GM18867 (cell line): ENCODE data around the gene RND3.

Experiments used
- ATAC-seq: cut with Tn5 transposase; IDR thresholded peaks from one replicate; pipeline ENCODE4 v1.9.1; 2021; ENCODE audit warnings: mild to moderate bottlenecking, moderate library complexity; ENCODE audit not compliant: unreplicated experiment

RND3 gene, protein sequence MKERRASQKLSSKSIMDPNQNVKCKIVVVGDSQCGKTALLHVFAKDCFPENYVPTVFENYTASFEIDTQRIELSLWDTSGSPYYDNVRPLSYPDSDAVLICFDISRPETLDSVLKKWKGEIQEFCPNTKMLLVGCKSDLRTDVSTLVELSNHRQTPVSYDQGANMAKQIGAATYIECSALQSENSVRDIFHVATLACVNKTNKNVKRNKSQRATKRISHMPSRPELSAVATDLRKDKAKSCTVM

DNA sequence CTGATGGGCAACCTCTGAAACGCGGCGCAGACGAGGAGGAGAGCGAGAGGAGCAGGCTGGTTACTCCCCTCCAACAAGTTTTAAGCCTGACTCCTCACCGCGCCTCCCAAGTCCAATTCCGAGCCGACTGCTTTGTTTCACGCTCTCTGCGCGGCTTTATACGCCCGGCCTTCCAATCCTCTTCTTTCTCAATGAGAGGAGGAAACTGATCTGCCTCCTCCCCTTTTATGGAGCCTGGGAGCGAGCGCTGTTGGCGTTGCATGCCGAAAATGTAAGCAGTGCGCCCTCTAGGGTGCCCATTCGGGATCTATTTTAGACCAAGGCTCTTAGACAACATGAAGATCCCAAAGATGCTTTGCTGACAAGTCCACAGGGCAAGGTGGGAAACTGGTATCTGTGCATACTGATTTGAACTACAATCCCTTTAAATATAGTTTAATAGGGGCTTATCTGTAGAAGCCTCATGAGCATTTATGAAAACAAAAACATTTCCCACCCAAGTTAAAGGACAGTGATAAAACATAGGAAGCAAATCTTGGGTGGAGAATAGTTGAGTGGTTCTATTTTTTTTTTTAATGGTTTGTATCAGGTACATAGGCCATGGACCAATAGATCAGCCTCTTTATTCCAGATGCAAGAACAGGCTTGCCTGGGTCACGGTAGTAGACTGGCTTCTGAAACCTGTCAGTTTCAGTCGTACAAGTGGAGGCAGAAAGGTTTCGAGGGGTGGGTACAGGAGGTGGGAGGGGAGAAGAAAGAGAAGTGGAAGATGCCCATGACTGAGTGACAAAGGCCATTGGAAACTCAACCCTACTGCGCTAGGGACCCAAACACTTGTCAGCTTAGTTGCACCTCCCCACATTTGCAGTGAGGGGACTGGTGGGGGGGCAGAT is at the start of gene RND3:
Gene RND3, minus strand, starts transcription at position 131 of the 893 bp plus-strand sequence. CDS start 250 bp downstream, outside the sequence.
- ATAC-seq = peak; percentile 69

DNA sequence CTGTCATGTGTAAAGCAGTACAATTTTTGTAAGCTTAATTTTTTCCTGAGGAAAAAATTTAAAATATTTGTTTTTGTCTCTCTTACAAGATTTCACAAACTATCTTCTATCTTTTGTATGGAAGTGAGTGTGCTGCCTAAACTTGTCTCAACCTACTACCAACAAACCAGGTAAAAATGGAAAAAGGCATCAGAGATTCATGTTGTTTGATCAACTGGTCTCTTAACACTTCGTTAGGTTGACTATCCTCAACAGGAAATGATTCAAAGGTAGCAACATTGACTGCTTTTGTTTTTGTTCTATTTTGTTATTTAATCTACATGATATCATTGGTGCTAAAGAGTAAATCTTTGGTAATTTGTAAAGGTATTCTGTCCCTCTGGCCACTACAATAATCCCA is 47.7 kb upstream of the RND3 start:
- ATAC-seq = no peak

DNA sequence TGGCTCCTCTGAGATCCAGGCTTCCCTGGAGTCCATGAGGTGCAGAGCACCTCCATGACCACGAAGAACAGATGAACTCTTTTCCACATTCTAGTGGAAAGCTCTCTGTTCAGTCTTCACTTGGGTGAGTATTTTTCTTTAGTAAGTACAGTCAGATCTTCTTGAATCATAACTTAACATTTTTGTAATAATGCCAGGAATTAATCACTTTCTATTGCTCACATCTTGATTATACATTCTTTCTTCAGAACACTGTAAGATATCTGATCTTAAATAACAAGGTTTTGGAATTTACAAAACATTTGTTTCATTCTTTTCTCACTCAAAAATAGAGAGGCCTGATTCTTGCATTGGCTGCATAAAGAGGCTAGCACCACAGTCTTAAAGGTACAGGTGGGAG is 45.4 kb upstream of the RND3 start:
- ATAC-seq = no peak

DNA sequence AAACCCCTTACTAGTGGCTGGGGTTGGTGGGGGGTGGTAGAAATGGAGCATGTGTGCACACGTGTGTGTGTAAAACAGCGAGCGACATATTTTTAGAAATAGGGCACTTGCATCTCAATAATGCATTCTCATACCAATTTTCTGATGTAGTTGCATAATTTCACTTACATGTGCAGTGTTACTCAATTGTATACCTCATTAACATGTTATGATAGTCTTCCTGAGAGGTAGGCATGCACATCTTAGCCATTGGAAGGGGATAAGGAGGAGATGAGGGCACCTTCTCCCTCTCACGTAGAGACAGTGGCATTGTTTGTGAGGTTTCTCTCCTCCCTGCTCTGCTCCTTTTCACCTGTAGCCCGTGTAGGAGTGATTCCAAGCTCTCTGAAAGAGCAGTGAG is 44.6 kb upstream of the RND3 start:
- ATAC-seq = no peak

DNA sequence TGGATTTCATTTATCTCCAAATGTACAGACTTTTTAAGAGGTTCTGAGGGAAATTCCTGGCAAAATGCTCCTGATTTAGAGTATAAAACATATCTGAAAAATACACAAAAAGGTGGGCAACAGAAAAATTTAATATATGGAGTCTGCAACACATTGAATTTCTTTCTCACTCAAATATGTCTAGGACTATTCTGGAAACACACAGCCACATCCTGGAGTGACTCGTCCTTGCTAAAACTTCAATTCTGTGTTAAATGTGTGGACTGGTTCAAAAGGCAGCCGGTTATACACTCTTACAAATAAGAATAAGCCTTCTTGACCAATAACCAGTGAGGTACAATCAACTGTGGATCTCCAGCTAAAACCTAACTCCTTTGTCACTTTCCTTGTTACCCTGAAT is 44.1 kb upstream of the RND3 start:
- no peak for ATAC-seq

DNA sequence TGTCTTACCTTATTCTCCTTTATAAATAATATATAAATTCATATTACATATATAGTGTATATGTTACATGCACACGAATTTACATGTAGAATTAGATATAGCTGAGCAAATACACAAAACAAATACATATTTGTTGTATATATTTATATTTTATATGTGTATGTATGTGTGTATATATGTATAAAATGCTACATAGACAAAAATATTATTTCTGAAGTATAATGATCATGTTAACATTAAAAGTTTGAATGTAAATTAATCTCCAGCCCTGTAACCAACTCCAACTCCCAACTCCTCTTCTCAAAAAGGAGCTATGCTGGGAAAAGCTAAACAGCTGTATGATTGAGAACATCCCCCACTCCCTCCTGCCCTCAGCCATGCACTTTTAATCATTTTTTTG is 42.7 kb upstream of the RND3 start:
- no peak for ATAC-seq

DNA sequence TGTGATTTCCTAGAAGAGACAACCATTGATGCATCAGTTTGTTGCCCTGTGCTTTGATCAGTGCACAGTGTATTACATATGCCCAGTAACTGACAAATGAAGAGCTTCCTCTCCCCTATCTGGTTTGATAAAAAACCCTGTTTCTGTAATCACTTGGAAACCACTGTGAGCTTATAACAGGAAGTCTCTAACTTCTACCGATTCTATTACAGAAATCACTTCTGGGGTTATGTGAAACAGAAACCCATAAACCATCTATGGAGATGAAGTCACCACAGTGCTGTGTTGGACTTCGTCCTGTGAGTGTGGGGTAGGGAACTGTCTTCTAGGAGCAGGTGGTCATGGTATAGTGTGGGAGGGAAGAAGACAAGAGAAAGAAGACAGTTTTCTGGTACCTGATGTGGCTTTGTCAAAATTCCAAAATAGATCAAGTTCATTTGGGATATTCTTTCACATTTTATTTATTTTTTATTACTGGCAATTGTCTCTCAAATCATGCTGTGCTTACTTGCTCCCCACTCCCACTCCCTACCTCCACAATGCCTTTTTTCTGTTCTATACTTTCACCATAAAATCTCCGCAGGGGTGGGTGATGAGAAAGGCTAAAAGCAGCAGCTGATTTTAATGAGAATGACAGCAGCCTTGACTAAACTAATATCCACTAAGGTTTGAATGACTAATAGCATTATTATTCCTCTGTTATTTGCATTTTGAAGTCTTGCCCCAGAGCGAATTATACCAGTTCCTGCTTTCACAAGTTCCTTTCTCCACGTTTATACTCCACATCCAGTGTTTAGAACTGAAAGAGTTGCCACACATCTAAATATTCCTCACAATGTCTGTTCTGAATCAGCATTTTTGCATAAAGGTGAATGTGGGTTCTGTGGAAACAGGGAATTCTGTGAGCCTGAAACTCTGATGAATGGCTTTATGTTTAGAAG is 41.7 kb upstream of the RND3 start:
- ATAC-seq = peak; percentile 99

DNA sequence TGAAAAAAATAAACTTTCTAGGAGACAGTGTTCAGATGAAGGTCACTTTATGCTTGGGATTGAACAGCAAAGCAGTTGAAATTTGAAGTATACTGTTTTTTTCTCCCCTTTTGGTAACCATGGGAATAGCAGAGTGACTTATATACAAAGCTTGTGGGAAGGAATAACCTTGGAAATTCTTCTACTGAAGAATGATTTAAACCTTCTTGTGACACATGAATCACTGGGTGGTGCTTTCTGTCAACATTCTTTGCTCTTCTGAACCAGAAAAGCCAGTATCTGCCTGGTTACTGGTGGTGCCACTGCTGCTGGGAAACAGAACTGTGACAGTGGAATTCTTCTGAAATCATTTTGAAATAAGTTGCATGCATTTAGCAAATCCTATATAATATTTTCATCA is 39.4 kb upstream of the RND3 start:
- no peak for ATAC-seq

DNA sequence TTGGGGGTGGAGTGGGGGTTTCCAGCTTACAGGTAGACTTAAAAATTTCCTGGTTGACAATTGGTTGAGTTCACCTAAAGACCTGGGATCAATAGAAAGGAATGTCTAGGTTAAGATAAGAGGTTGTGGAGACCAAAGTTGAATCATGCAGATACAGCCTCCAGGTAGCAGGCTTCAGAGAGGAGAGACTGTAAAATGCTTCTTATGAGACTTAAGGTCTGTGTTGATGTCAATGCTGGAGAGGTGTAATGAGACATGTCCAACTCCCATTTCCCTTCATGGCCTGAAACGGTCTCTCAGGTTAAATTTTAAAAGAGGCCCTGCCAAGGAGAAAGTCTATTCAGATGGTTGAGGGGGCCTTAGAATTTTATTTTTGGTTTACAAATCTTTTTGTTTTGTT is 38.5 kb upstream of the RND3 start:
- no peak for ATAC-seq

DNA sequence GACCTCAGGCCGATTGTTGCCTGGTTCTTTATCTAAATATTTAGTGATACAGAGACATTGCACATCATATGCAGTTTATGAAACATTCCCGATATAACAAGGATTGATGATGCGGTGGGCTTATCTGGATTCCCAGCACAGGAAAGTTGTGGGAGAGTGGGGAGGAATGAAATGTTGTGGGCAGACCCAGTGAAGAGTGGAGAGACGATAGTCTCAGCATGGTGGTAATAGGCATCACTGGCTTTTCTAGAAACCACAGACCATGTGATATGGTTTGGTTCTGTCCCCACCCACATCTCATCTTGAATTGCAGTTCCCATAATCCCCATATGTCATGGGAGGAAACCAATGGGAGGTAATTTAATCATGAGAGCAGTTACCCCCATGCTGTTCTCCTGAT is 34.8 kb upstream of the RND3 start:
- no peak for ATAC-seq

DNA sequence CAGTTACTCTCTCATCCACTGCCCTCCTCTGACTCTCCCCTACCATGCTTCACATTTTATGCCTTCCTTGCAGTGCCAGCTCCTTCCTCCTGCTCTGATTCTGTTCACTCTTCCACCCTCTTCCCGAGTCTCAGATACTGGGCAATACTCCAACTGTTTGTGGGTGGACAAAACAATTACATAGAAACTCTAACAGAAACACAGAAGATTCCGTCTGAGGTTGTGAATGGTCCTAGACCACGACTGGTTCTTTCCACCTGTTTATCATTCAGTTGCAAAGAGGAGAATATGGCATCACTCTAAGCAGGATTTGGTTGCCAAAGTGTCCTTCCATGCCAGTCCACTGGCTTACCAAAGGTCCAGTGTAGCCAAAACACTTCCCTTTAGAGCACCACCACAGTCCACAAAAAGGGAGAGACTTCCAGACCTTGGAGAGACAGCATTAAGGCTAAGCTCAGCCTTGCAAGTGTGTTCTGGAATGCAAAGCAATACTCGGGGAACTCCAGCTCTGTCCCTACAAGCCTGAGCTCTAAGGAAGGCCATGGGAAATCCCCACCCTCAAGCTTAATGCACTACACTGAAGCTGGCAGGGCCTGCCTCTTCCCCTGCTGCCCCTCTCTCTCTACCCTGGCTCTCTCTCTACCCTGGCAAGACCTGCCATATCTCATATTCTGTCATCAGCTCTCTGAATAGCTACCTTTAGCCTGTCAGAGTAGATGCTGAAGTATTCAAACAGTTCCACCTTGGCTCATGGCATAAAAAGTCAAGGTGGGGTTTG is 33.6 kb upstream of the RND3 start:
- no peak for ATAC-seq

DNA sequence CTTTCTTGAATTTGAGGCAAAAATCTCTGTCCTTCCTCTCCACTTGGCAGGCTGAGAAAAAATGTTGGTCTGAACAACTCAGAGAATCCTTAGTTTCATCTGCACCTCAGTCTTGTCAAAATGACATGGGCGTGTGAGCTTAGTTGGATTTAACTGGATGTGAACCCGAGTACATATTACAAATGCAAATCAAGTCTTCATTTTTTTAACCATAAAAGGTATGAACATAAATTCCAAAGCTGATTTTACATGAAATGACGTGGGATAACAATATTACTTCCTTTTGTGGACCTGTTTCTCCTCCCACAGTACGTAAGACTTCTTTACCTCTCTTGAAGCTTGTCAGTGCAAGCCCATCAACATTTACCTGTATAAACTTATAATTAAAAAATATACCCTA is 32.6 kb upstream of the RND3 start:
- no peak for ATAC-seq

DNA sequence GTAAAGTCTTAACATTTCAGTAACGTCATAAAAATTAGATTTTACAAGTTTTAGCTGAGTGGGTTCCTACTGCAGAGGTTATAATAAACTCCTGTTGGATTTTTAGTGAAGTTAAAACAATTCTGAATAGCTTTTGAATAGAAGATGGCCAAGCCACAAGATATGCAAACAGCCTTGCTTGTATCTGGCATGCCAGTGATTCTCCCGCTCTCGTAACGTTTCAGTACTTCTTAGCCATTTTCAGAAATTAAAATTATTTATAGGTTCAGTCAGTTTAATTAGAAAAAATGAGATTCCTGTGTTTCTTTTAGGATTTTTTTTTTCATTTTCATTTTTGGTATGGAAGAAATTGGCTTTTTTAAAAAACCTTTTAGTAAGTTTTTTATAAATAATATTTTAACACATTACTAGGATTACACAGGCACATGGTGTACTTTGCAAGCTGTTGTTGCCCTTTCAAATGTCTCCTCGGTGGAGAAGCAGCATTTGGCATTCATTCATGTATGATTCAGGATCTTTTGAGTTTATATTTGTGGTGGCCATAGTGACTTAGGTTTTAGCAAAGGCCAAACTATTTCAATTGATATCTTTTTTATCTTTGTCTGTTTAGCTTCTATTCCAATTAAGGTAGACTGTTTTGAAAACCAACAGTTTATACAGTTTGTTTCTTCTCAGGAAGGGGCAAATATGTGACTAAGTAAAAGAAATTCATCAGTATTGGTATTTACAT is 30.6 kb upstream of the RND3 start:
- ATAC-seq = no peak

DNA sequence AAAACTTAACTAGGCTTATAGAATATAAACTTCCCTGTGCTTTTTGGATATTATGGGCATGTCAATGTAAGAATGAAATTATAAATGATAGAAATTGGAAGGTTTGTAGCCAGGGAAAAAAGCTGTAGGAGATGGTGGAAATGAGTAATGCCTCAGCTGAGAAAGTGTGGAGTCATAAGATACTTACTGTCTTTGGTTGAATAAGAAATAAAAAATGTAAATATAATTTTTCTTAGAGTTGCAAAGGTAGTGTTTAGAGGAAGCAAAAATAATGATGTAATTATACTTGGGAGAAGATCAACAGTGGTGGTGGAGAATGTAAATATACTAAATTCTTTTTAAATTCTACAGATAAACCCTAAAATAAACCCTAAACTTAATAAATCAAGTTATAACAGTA is 26.2 kb upstream of the RND3 start:
- ATAC-seq = no peak

DNA sequence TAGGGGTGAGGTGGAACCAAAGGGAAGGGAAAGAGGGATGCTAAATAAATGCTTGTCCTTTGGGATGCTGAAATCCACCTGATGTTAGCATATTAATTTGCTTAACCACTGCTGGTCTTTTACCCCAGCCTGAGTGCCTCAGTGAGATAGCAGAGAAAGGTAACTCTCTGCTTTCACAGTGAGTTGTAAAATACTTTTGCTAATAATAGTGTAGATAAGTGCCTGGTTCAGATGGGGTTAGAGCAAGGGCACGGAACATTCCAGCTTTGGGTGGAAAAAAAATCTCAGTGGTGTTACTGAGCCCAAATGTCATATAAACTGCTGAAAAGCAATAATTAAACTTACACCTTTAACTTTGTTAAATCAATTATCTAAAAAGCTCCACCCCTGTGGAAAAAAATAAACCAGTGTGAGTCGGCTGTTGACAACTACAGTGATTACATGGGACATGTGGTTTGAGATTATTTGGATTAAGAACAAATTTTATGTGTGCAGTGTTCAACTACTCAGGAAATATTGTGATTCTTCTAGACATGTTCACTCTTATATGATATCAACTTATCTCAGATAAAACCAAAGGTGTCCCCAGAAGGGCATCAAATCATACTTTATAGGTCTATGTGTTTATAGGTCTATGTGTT is 21.1 kb upstream of the RND3 start:
- no peak for ATAC-seq

DNA sequence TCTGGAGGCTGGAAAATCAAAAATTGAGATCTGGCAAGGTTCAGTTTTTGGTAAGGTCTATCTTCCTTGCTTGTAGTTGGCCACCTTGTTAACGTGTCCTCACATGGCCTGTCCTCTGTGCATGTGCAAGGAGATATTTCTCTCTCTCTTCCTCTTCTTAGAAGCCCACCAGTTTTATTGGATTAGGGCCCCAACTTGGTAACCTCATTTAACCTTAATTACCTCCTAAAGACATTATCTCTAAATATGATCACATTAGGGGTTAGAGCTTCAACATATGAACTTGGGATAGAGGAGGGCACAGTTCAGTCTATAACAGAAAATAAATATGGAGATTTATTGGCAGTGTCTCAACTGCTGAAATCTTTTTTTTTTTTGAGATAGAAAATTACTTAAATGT is 19.6 kb upstream of the RND3 start:
- ATAC-seq = no peak

DNA sequence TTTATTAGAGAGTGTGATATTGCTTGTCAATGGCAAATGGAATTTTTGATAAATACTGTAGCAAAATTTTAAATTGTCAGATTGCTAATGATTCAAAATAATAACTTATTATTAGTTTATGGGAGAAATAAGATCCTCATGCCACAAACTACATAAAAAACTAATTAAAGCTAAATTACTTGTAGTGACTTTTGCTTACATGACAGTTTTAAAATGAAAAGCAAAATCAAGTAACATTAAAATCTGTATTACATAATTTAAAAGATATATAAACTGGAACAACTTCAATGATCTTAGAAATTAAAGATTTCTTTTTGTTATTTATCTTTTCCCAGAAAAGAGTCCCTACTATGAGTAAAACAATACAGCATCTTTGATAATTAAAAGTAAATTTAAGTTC is 17.7 kb upstream of the RND3 start:
- no peak for ATAC-seq

DNA sequence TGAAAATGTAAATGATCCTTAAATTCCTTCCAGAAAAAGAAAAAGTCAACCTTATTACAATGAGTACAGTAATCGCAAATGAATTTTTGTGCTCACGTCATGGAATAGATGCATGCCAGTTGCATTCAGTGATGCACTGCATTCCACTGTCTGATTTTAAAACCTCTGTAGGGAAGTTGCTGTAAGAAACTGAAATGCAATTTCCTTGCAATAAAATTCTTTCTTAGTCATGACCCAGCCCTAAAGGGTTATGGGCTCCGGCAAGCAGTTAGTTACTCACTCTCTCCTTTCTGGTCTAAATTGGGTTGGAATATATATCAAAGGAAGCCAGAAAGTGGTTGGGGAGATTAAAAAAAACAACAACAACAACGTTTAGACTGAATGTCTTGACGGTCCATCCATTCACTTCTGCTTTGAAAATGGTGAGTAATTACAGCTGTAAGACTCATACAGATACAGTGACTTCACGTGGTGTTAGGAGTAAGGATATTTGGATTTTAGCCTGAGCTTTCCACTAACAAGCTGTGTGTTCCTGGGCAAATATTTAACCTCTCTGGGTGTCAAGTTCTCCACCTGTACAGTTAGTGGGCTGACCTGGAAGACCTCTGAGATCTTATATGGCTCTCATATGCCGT is 8.6 kb upstream of the RND3 start:
- ATAC-seq = no peak

DNA sequence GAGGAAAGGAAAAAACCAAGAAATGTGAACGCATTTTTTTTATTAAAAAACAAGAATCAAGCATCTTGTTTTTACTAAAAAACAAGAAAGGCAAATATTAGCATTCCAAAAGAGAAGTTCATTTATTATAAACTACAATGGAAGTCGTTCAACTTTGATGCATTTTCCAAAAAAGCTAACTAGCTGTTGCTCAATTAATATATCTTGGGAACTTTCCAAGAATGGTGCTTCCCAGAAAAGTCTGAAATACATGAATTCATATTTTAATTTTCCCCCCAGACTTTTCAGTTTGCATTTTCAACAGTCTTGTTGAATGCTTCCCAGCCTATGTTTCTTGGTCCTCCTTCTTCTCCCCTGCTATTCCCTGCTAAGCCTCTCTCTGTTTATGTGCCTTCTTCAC is 7.5 kb upstream of the RND3 start:
- ATAC-seq = no peak
